NCI-H2107 (cell line): Measurements from ENCODE around the gene KRTAP6-3.

Experiments used
- DNase-seq: peaks from one replicate; lab custom pipeline; 2025; lab: John Stamatoyannopoulos, UW

The KRTAP6-3 gene

GRCh38 chr21:30592140-30592539 lies at the start of gene KRTAP6-3:
Gene KRTAP6-3 (plus strand): TSS chr21:30592440. CDS start chr21:30592446, 6 bp downstream.
- DNase-seq: no peak

GRCh38 chr21:30552782-30553181 lies 39.5 kb upstream of the KRTAP6-3 start:
- DNase-seq: no peak

GRCh38 chr21:30555095-30555494 lies 37.1 kb upstream of the KRTAP6-3 start:
- DNase-seq: no peak

GRCh38 chr21:30561264-30561895 lies 30.9 kb upstream of the KRTAP6-3 start, which contains the start of gene KRTAP19-7:
Gene KRTAP19-7 (minus strand): TSS chr21:30561314. CDS start chr21:30561289, 25 bp downstream.
- no peak for DNase-seq

- DNase-seq: no peak
These were observed 30.3 kb upstream of the KRTAP6-3 start for GRCh38 chr21:30561957-30562356.

GRCh38 chr21:30563072-30563471 lies 29.2 kb upstream of the KRTAP6-3 start:
- no peak for DNase-seq

GRCh38 chr21:30563630-30564029 lies 28.6 kb upstream of the KRTAP6-3 start:
- DNase-seq: no peak

- no peak for DNase-seq
These were observed 24.6 kb upstream of the KRTAP6-3 start for GRCh38 chr21:30567617-30568016.

- DNase-seq: no peak
These were observed 14.5 kb upstream of the KRTAP6-3 start for GRCh38 chr21:30577766-30578165.

- DNase-seq: no peak
These were observed 12.9 kb upstream of the KRTAP6-3 start for GRCh38 chr21:30579346-30579745.

GRCh38 chr21:30580132-30580531 lies 12.1 kb upstream of the KRTAP6-3 start:
- DNase-seq: no peak

- no peak for DNase-seq
These were observed 9.4 kb upstream of the KRTAP6-3 start for GRCh38 chr21:30582870-30583269.

GRCh38 chr21:30590297-30590696 lies 1.9 kb upstream of the KRTAP6-3 start, which contains the start of gene KRTAP22-2:
Gene KRTAP22-2 (minus strand): TSS chr21:30590397.
- no peak for DNase-seq

GRCh38 chr21:30598802-30599201 lies 6.6 kb downstream of the KRTAP6-3 start, which contains the start of gene KRTAP6-2:
Gene KRTAP6-2 (minus strand): TSS chr21:30598902. CDS start chr21:30598874, 28 bp downstream.
- no peak for DNase-seq

GRCh38 chr21:30600787-30601186 lies 8.5 kb downstream of the KRTAP6-3 start, which contains the start of gene KRTAP22-1:
Gene KRTAP22-1 (plus strand): TSS chr21:30601087.
- no peak for DNase-seq

GRCh38 chr21:30605968-30606367 lies 13.7 kb downstream of the KRTAP6-3 start:
- no peak for DNase-seq

- no peak for DNase-seq
These were observed 19.9 kb downstream of the KRTAP6-3 start for GRCh38 chr21:30612132-30612531.

- DNase-seq: no peak
These were observed 21.6 kb downstream of the KRTAP6-3 start, which contains the start of gene KRTAP6-1 for GRCh38 chr21:30613836-30614235. Gene KRTAP6-1 (minus strand): TSS chr21:30613930. CDS start chr21:30613904, 26 bp downstream.

GRCh38 chr21:30615199-30615598 lies 23.0 kb downstream of the KRTAP6-3 start:
- DNase-seq: no peak

- no peak for DNase-seq
These were observed 23.9 kb downstream of the KRTAP6-3 start, which contains the start of gene KRTAP20-1 for GRCh38 chr21:30616125-30616524. Gene KRTAP20-1 (plus strand): TSS chr21:30616425. CDS start chr21:30616455, 30 bp downstream.

GRCh38 chr21:30620080-30620479 lies 27.8 kb downstream of the KRTAP6-3 start:
- DNase-seq: no peak

- no peak for DNase-seq
These were observed 28.3 kb downstream of the KRTAP6-3 start, which contains the start of gene KRTAP20-4 for GRCh38 chr21:30620522-30620921. Gene KRTAP20-4 (plus strand): TSS chr21:30620627.

- DNase-seq: no peak
These were observed 31.1 kb downstream of the KRTAP6-3 start for GRCh38 chr21:30623362-30623761.
